ENCODE results near the gene HTR3C.
"Not testable (repeated sequence)": the region's sequence is repeated elsewhere in the genome, so short reads cannot be mapped to it uniquely, and the experiment has no call there.

Gene HTR3C, protein sequence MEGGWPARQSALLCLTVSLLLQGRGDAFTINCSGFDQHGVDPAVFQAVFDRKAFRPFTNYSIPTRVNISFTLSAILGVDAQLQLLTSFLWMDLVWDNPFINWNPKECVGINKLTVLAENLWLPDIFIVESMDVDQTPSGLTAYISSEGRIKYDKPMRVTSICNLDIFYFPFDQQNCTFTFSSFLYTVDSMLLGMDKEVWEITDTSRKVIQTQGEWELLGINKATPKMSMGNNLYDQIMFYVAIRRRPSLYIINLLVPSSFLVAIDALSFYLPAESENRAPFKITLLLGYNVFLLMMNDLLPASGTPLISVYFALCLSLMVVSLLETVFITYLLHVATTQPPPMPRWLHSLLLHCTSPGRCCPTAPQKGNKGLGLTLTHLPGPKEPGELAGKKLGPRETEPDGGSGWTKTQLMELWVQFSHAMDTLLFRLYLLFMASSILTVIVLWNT

DNA sequence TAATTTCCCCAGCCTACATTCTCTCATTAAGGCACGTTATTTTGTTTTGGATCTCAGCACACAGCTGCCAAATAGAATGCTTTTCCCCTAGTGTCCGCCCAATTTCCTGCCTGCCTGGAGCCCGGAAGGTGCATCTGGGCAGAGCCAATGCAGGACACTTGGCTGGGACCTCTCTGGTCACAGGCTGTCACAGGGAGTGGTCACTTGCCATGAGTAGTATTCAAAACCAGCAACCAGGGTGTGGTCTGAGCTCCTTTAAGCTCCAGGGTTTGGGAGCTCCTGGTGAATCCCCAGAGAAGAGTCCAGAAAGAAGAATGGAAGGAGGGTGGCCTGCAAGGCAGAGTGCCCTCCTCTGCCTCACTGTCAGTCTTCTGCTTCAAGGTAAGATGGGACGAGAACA is at the start of gene HTR3C:
HTR3C (plus strand) TSS at position 281 of the 400 bp plus-strand sequence; CDS start at position 315, 34 bp downstream.
- DNase-seq (ENCODE audit: extremely low read depth, low read depth): no peak
- H3K4me3 ChIP-seq (replicated peaks; ENCODE audit: low read depth, low read length): no peak within 1 kb of the TSS
- TF ChIP-seq, protein P1, sequence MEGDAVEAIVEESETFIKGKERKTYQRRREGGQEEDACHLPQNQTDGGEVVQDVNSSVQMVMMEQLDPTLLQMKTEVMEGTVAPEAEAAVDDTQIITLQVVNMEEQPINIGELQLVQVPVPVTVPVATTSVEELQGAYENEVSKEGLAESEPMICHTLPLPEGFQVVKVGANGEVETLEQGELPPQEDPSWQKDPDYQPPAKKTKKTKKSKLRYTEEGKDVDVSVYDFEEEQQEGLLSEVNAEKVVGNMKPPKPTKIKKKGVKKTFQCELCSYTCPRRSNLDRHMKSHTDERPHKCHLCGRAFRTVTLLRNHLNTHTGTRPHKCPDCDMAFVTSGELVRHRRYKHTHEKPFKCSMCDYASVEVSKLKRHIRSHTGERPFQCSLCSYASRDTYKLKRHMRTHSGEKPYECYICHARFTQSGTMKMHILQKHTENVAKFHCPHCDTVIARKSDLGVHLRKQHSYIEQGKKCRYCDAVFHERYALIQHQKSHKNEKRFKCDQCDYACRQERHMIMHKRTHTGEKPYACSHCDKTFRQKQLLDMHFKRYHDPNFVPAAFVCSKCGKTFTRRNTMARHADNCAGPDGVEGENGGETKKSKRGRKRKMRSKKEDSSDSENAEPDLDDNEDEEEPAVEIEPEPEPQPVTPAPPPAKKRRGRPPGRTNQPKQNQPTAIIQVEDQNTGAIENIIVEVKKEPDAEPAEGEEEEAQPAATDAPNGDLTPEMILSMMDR (IDR thresholded peaks at IDR 0.05; ENCODE audit: low read depth, low read length, missing control alignments): no peak

DNA sequence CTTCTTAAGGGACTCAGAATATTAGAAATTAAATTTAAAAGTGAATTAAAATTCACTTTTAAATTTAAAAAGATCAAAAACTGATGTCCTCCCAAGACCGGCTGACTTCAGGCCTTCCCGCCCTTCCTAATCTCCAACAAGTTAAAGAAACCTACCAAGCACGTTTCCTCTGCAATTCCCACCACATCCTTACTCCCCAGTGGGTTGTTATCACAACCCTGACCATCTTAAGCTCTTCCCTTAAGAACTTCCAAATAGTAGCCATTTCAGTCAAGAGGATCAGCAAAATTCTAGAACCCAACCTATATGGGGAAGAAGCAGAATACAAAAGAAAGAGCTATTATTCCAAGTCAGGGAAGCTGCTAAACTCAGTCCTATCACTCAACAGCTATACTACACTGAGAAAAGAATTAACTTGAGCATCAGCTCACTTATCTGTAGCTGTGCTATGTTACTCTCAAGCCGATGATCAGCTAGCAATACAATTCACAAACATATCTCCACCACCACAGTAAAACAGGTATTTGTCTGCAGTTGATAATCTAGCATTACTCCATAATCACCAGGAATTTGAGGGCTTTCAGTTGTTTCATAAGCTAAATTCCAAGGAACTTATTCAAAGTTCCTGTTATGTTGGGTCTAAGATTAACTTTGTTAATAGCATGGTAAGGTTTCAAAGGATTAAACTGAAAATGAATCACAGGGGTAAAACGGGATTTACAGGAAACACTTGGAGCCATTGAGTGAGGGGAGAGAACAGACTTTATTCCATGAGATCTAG is 49.5 kb upstream of the HTR3C start:
- no peak overlapping the region for H3K4me3 ChIP-seq (replicated peaks; ENCODE audit: low read depth, low read length)
- DNase-seq (ENCODE audit: extremely low read depth, low read depth): no peak
- TF ChIP-seq, protein P1 (IDR thresholded peaks at IDR 0.05; ENCODE audit: low read depth, low read length, missing control alignments): no peak

DNA sequence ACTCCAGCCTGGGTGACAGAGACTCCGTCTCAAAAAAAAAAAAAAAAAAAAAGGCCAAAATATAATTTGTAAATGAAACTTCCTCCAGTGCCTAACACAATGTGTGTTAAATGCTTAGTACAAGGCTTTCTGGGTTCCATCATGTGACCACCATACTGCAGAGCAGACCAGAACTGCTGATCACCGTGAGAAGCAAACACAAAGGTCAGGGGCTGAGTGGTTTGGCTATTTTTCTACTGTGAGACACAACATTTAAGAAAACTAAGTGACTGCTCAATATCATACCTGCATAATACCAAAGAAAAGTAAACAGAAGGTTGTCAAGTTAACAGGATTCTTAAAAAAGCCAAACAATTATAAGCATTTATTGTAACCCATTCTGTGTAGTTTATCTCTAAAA is 48.4 kb upstream of the HTR3C start:
- no peak for DNase-seq (ENCODE audit: extremely low read depth, low read depth)
- H3K4me3 ChIP-seq (replicated peaks; ENCODE audit: low read depth, low read length): no peak overlapping the region
- TF ChIP-seq, protein P1 (IDR thresholded peaks at IDR 0.05; ENCODE audit: low read depth, low read length, missing control alignments): no peak

DNA sequence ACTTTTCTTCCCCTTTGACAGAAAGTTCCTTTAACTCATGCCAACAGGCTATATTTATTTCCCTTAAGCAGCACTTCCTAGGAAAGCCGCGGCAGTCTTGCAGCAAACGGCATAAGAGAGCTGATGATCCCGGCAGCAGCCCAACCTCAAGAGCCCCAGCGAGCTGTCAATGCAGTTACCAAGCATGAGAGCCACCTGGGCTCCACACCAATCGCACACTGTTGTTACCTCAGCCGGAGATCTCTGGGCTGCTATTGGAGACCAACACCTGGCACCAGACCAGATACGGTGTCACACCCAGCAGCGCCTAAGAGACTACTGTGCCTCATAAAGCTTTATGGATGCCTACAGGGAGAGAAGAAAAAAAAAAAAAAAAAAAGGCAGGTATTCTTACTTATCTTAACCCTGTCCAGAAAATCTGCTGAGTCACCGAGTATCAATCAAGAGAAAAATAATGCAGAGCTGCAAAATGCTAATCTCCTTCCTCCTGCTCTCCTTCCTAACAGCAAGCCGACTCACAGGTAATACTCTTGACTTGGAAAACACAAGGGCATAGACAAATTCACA is 46.8 kb upstream of the HTR3C start:
- TF ChIP-seq, protein P1 (IDR thresholded peaks at IDR 0.05; ENCODE audit: low read depth, low read length, missing control alignments): no peak
- DNase-seq (ENCODE audit: extremely low read depth, low read depth): no peak
- no peak overlapping the region for H3K4me3 ChIP-seq (replicated peaks; ENCODE audit: low read depth, low read length)

DNA sequence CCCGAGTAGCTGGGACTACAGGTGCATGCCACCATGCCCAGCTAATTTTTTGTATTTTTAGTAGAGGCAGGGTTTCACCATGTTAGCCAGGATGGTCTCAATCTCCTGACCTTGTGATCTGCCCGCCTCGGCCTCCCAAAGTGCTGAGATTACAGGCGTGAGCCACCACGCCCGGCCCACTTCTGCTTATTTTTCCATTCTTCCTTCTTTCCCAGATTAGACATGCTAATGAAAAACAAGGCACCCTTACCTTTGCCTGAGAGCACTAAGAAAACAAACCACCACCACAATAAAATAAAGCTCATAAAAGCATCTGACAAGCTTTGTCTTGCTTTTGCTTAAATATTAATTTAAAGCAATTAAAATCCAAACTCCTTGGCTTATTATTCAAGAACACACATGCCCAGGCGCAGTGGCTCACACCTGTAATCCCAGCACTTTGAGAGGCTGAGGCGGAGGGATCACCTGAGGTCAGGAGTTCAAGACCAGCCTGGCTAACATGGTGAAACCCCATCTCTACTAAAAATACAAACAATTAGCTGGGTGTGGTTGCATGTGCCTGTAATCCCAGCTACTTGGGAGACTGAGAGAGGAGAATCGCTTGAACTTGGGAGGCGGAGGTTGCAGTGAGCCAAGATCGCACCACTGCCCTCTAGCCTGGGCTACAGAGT is 45.6 kb upstream of the HTR3C start:
- not testable (repeated sequence) for DNase-seq (ENCODE audit: extremely low read depth, low read depth)

DNA sequence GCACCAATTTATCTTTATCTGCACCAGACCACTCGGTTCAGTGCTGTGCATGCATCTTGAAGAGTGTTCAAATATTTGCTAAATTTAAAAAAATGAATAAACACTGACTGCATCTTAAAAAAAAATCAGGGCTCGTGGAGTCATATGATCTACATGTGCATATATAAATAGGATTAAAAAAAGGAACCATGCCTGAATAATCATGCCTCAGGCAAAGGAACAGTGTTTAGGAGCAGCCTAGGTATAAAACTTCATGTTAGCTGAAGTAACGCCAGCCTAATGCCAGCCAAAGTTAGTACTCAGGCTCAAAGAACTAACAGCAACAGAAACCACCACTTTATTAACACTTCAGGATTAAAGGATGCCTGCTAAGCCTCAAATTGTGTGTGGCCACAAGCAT is 44.7 kb upstream of the HTR3C start:
- no peak for DNase-seq (ENCODE audit: extremely low read depth, low read depth)
- no peak overlapping the region for H3K4me3 ChIP-seq (replicated peaks; ENCODE audit: low read depth, low read length)
- TF ChIP-seq, protein P1 (IDR thresholded peaks at IDR 0.05; ENCODE audit: low read depth, low read length, missing control alignments): no peak

More for the DNA sequence above, 45.6 kb upstream of the HTR3C start:
- not testable (repeated sequence) for H3K4me3 ChIP-seq (replicated peaks; ENCODE audit: low read depth, low read length)

All from HFF-Myc (cell line).